ENCODE measurements around the gene UBE2N.

DNA sequence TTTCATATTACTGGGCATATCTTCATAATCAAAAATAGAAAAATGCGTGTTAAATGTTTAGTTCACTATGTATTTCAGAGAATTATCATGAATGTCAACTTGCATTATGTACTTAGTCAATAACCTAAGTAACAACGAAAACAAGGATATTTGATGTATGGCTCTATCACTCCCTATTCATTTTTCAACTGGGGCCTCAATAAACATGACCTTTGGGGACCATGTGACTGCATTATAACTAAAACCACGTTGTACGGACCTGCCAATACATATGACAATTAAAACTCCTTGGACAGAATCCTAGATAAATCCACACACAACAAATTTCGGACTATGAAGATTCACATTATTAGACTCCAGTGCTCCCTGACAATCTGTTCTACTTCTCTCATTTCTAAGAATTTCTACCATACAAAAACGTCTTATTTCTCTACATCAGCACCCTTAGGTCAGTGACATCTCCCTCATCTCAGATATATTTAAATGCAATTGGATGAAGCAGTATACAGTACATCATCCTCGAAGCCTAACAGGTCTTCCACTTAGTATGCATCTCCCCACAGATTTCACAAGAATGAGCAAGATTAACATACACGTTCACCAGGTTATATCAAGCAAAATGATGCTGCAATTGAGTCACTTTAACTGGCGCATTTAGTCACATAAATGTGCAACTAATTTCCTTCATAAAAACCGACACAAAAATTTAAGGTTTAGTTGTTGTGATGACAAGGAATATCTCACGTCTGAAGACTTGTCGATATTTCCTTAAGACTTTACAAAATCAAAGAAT, 1.5 kb downstream of the UBE2N start:
- TF ChIP-seq, protein P1, sequence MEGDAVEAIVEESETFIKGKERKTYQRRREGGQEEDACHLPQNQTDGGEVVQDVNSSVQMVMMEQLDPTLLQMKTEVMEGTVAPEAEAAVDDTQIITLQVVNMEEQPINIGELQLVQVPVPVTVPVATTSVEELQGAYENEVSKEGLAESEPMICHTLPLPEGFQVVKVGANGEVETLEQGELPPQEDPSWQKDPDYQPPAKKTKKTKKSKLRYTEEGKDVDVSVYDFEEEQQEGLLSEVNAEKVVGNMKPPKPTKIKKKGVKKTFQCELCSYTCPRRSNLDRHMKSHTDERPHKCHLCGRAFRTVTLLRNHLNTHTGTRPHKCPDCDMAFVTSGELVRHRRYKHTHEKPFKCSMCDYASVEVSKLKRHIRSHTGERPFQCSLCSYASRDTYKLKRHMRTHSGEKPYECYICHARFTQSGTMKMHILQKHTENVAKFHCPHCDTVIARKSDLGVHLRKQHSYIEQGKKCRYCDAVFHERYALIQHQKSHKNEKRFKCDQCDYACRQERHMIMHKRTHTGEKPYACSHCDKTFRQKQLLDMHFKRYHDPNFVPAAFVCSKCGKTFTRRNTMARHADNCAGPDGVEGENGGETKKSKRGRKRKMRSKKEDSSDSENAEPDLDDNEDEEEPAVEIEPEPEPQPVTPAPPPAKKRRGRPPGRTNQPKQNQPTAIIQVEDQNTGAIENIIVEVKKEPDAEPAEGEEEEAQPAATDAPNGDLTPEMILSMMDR (conservative IDR thresholded peaks at IDR 0.05; ENCODE audit: low read length) = no peak
- no peak for TF ChIP-seq EZH2phosphoT487 (IDR thresholded peaks at IDR 0.05; ENCODE audit: borderline replicate concordance)

Data from Loucy (cell line).